Measurements from ENCODE around the gene HDAC4. TPM values are rescaled to one million over a fixed set of nuclear protein-coding genes. Genes with fewer than 3 reads are reported as not detected.

HDAC4 gene
- total and polyA plus RNA-seq, 2 of the 8 experiments (the other 6 are each of a cell fraction or from before 2014, with no cell fraction given) = 15.4 to 31.5 TPM

DNA sequence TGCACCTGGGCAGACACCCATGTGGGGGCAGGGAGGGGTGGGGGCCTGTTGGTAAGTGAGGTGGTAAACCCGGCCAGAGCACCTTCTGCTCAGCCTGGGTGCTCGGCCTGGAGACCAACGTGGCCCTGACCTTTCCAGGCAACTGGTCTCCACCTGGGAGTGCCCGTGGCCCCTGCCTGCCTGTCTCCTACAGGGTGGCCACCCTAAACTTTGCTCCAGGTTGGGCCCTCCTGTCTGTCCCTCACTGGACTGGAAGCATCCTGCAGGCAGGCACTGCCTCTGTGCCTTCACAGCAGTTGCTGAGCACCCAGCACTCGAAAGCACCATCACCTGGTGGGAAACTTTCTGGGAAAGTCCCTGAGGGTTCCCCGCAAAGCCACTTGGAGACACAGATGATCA lies 381.6 kb downstream of the HDAC4 start:
- 92% methylated on average over 5 of the region's 6 CpGs; no CpG with 5 or more reads in 1 of the 2 experiments for WGBS, 2 experiments (ENCODE audit: extremely low coverage in 1 of 2, insufficient coverage in 1 of 2, insufficient read length in 1 of 2, insufficient replicate concordance in 2 of 2, low coverage in 1 of 2, low lambda C conversion rate in 2 of 2, missing lambda C conversion rate in 1 of 2)

More for the DNA sequence above, 381.6 kb downstream of the HDAC4 start:
- Histone ChIP-seq H3K27ac (ENCODE audit: low read depth, low read length) (no peak overlapping the region), H3K14ac (ENCODE audit: insufficient read length) (no peak overlapping the region), H2AFZ (ENCODE audit: low read length) (no peak overlapping the region), H3K36me3 (ENCODE audit: control insufficient read depth in 2 of 4, insufficient read depth in 4 of 4, low read length in 3 of 4) (no peaks in the 10 kb centered on the region), H4K20me1 (replicated peaks in 1 of 2; ENCODE audit: control insufficient read depth in 1 of 2, insufficient read depth in 2 of 2, low read length in 2 of 2) (no peaks in the 10 kb centered on the region), H3K4me2 (ENCODE audit: insufficient read depth in 1 of 2, low read depth in 2 of 2, low read length in 2 of 2) (no peak overlapping the region), H2BK15ac (ENCODE audit: low read length) (no peak overlapping the region), H2BK20ac (ENCODE audit: low read length) (no peak overlapping the region), H4K5ac (ENCODE audit: insufficient read length, low read depth, low read length) (no peak overlapping the region), H3K79me1 (ENCODE audit: low read depth, low read length) (no peaks in the 10 kb centered on the region), H2BK5ac (ENCODE audit: low read depth, low read length) (no peak overlapping the region), H3K9me3 (ENCODE audit: insufficient read depth in 2 of 2, low read depth in 1 of 2, low read length in 1 of 2) (peaks cover 0 to 4% of the 10 kb centered on the region in 2 experiments; a peak in 1 of 4 replicates), H3K18ac (ENCODE audit: extremely low read depth, low read length) (no peak overlapping the region), H3K4me3 (ENCODE audit: extremely low read depth in 1 of 4, insufficient read depth in 2 of 4, low read depth in 3 of 4, low read length in 4 of 4) (no peak overlapping the region), H3K79me2 (ENCODE audit: control insufficient read depth in 1 of 2, insufficient read depth in 2 of 2, low read length in 2 of 2) (no peaks in the 10 kb centered on the region), H3K23ac (ENCODE audit: insufficient read length) (no peak overlapping the region), H3K4ac (replicated peaks; ENCODE audit: insufficient read length, low read depth, low read length) (no peak overlapping the region), H3K9ac (replicated peaks in 1 of 4; ENCODE audit: extremely low read depth in 1 of 4, low read depth in 3 of 4, low read length in 3 of 4) (no peak overlapping the region), H3K27me3 (replicated peaks in 1 of 4; ENCODE audit: control insufficient read depth in 3 of 4, extremely low read depth in 1 of 4, insufficient read depth in 3 of 4, low read length in 3 of 4) (no peaks in the 10 kb centered on the region), H4K91ac (replicated peaks; ENCODE audit: insufficient read length, low read length) (no peak overlapping the region), H2BK120ac (replicated peaks; ENCODE audit: low read depth, low read length) (no peak overlapping the region), H3K23me2 (ENCODE audit: low read depth, low read length) (no peaks in the 10 kb centered on the region), H4K8ac (ENCODE audit: extremely low read depth, insufficient read depth, low read length) (no peak overlapping the region), H2BK12ac (ENCODE audit: low read depth, low read length) (no peak overlapping the region), H3K4me1 (replicated peaks in 1 of 4; ENCODE audit: control insufficient read depth in 3 of 4, insufficient read depth in 4 of 4, low read length in 3 of 4) (peaks cover 0 to 5% (median 1%) of the 10 kb centered on the region in 4 experiments; a peak in 3 of 7 replicates), H2AK5ac (ENCODE audit: low read depth, low read length) (no peak overlapping the region), H3K56ac (replicated peaks; ENCODE audit: insufficient read length, low read depth, low read length) (no peak overlapping the region)
- no peak for DNase-seq (ENCODE audit: low read depth in 1 of 2, low spot score in 2 of 2)
- TF ChIP-seq RNF2 (IDR thresholded peaks at IDR 0.05; ENCODE audit: borderline replicate concordance, low read depth, low read length, missing control alignments, poor library complexity, severe bottlenecking) (no peak), SIN3A (conservative IDR thresholded peaks at IDR 0.05 in 1 of 2, IDR thresholded peaks at IDR 0.05 in 1 of 2; ENCODE audit: low read depth in 1 of 2, low read length in 2 of 2) (no peak), RFX5 (IDR thresholded peaks at IDR 0.05; ENCODE audit: borderline replicate concordance, low read depth, low read length) (no peak)
- TF ChIP-seq, protein P1, sequence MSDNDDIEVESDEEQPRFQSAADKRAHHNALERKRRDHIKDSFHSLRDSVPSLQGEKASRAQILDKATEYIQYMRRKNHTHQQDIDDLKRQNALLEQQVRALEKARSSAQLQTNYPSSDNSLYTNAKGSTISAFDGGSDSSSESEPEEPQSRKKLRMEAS (IDR thresholded peaks at IDR 0.05) = no peak
- TF ChIP-seq, protein P2, sequence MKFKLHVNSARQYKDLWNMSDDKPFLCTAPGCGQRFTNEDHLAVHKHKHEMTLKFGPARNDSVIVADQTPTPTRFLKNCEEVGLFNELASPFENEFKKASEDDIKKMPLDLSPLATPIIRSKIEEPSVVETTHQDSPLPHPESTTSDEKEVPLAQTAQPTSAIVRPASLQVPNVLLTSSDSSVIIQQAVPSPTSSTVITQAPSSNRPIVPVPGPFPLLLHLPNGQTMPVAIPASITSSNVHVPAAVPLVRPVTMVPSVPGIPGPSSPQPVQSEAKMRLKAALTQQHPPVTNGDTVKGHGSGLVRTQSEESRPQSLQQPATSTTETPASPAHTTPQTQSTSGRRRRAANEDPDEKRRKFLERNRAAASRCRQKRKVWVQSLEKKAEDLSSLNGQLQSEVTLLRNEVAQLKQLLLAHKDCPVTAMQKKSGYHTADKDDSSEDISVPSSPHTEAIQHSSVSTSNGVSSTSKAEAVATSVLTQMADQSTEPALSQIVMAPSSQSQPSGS (IDR thresholded peaks at IDR 0.05; ENCODE audit: low read length) = no peak
- ChIA-PET CTCF (ENCODE audit: partially characterized antibody) (interaction anchor here (0.6 kb wide), 1 partner anchor 874 kb away, joined by 3 read pairs; no protein-coding TSS in a partner anchor), POLR2A (ENCODE audit: partially characterized antibody) (no interaction called here)
- FAIRE-seq = no peak

All from H1 (cell line).